ENCODE data around the gene SIRPB2.

SIRPB2 gene

GRCh38 chr20:1491281-1491840 is at the start of gene SIRPB2:
Gene SIRPB2, minus strand, starts transcription at chr20:1491420. Its CDS starts 61 bp downstream, at chr20:1491359.
- DNase-seq (ENCODE audit: low read depth in 2 of 3, low spot score in 2 of 3): no peak

- no peak for DNase-seq (ENCODE audit: low read depth in 2 of 3, low spot score in 2 of 3)
Measured at GRCh38 chr20:1539816-1540419, 48.7 kb upstream of the SIRPB2 start.

GRCh38 chr20:1538655-1539054 is 47.4 kb upstream of the SIRPB2 start:
- no peak for DNase-seq (ENCODE audit: low read depth in 2 of 3, low spot score in 2 of 3)

GRCh38 chr20:1537731-1538058 is 46.5 kb upstream of the SIRPB2 start:
- DNase-seq (ENCODE audit: low read depth in 2 of 3, low spot score in 2 of 3): no peak

- no peak for DNase-seq (ENCODE audit: low read depth in 2 of 3, low spot score in 2 of 3)
Measured at GRCh38 chr20:1536893-1537730, 45.9 kb upstream of the SIRPB2 start.

- no peak for DNase-seq (ENCODE audit: low read depth in 2 of 3, low spot score in 2 of 3)
Measured at GRCh38 chr20:1535420-1536175, 44.4 kb upstream of the SIRPB2 start.

GRCh38 chr20:1534526-1534925 is 43.3 kb upstream of the SIRPB2 start:
- DNase-seq (ENCODE audit: low read depth in 2 of 3, low spot score in 2 of 3): no peak

GRCh38 chr20:1533059-1533458 is 41.8 kb upstream of the SIRPB2 start:
- no peak for DNase-seq (ENCODE audit: low read depth in 2 of 3, low spot score in 2 of 3)

GRCh38 chr20:1528811-1529210 is 37.6 kb upstream of the SIRPB2 start:
- no peak for DNase-seq (ENCODE audit: low read depth in 2 of 3, low spot score in 2 of 3)

- no peak for DNase-seq (ENCODE audit: low read depth in 2 of 3, low spot score in 2 of 3)
Measured at GRCh38 chr20:1527923-1528322, 36.7 kb upstream of the SIRPB2 start.

GRCh38 chr20:1526896-1527295 is 35.7 kb upstream of the SIRPB2 start:
- DNase-seq (ENCODE audit: low read depth in 2 of 3, low spot score in 2 of 3): no peak

GRCh38 chr20:1526310-1526709 is 35.1 kb upstream of the SIRPB2 start:
- DNase-seq (ENCODE audit: low read depth in 2 of 3, low spot score in 2 of 3): no peak

GRCh38 chr20:1524004-1524403 is 32.8 kb upstream of the SIRPB2 start:
- DNase-seq (ENCODE audit: low read depth in 2 of 3, low spot score in 2 of 3): no peak

- DNase-seq (ENCODE audit: low read depth in 2 of 3, low spot score in 2 of 3): no peak
Measured at GRCh38 chr20:1517010-1517409, 25.8 kb upstream of the SIRPB2 start.

- no peak for DNase-seq (ENCODE audit: low read depth in 2 of 3, low spot score in 2 of 3)
Measured at GRCh38 chr20:1513801-1514200, 22.6 kb upstream of the SIRPB2 start.

- no peak for DNase-seq (ENCODE audit: low read depth in 2 of 3, low spot score in 2 of 3)
Measured at GRCh38 chr20:1509237-1509636, 18.0 kb upstream of the SIRPB2 start.

- DNase-seq (ENCODE audit: low read depth in 2 of 3, low spot score in 2 of 3): no peak
Measured at GRCh38 chr20:1508574-1508973, 17.4 kb upstream of the SIRPB2 start.

GRCh38 chr20:1507276-1507675 is 16.1 kb upstream of the SIRPB2 start:
- DNase-seq (ENCODE audit: low read depth in 2 of 3, low spot score in 2 of 3): no peak

GRCh38 chr20:1505871-1506270 is 14.7 kb upstream of the SIRPB2 start:
- no peak for DNase-seq (ENCODE audit: low read depth in 2 of 3, low spot score in 2 of 3)

- no peak for DNase-seq (ENCODE audit: low read depth in 2 of 3, low spot score in 2 of 3)
Measured at GRCh38 chr20:1505361-1505760, 14.1 kb upstream of the SIRPB2 start.

GRCh38 chr20:1503564-1504227 is 12.5 kb upstream of the SIRPB2 start:
- DNase-seq (ENCODE audit: low read depth in 2 of 3, low spot score in 2 of 3): peak; percentile 19 to 40 (median 37)

Data from activated CD8-positive, alpha-beta memory T cell treated with anti-CD3 and anti-CD28 coated beads for 48 hours (primary cell).